ENCODE data around the gene MUC13. TPM values are rescaled to one million over a fixed set of nuclear protein-coding genes. Genes with fewer than 3 reads are reported as not detected.

MUC13 gene
- total RNA-seq, 1 experiment from 2014 or later: 0.13 TPM

DNA sequence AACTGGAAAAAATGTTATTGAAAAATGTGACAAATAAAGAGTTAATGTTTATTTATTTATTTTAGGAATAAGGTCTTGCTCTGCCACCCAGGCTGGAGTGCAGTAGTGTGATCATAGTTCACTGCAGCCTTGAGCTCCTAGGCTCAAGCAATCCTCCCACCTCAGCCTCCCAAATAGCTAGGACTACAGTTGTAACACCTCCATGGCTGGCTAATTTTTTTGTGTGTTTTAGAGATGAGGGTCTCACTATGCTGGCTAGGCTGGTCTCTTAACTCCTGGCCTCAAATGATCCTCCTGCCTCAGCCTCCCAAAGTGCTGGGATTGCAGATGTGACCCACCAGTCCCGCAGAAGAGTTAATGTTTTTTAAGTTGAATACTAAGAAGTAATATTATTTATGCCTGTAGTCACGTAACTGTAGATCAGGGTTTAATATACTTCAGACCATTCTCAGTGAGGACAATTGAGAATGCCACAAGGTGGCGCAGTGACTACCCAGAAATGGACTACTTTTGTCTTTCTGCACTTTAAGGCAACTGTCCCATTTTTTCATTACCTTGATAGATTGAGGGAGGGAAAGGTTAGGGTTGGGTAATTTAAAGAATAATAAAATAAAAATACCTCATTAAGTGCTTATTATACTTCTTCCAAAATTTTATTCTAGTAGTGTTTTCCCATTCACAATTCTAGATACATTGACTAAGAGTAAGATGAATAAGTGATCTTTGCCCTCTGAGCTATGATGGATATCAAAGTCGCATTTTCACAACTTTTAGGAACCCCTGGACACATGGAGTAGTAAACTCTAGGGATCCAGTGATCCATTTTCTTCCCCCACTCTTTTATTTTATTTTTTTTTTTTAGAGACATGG is 6.0 kb downstream of the MUC13 start:
- in situ Hi-C loops (cut with HindIII; ENCODE audit: low pct_unique_long_range_greater_than_20kb, low sequenced_read_pairs): no loop called here
- POLR2A ChIA-PET: no interaction called here
- no peaks in the 10 kb centered on the region for H3K4me1 ChIP-seq (ENCODE audit: control insufficient read depth, insufficient read depth, low read length)
- H3K27ac ChIP-seq (ENCODE audit: low read length): no peak overlapping the region
- TF ChIP-seq, protein P1, sequence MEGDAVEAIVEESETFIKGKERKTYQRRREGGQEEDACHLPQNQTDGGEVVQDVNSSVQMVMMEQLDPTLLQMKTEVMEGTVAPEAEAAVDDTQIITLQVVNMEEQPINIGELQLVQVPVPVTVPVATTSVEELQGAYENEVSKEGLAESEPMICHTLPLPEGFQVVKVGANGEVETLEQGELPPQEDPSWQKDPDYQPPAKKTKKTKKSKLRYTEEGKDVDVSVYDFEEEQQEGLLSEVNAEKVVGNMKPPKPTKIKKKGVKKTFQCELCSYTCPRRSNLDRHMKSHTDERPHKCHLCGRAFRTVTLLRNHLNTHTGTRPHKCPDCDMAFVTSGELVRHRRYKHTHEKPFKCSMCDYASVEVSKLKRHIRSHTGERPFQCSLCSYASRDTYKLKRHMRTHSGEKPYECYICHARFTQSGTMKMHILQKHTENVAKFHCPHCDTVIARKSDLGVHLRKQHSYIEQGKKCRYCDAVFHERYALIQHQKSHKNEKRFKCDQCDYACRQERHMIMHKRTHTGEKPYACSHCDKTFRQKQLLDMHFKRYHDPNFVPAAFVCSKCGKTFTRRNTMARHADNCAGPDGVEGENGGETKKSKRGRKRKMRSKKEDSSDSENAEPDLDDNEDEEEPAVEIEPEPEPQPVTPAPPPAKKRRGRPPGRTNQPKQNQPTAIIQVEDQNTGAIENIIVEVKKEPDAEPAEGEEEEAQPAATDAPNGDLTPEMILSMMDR (IDR thresholded peaks at IDR 0.05): peak; percentile 87
- no peak for TF ChIP-seq SIN3A (IDR thresholded peaks at IDR 0.05; ENCODE audit: borderline replicate concordance, insufficient read depth, low read depth, low read length)
- ATAC-seq (peak; percentile 91), DNase-seq (ENCODE audit: low read depth, low spot score) (peak; percentile 54)
- H3K9me3 ChIP-seq (ENCODE audit: control insufficient read depth, insufficient read depth, low read depth, low read length): no peaks in the 10 kb centered on the region
- CTCF ChIA-PET: interaction anchor here (0.5 to 0.9 kb wide), 4 partner anchors 35 to 514 kb away, joined by 3 to 6 read pairs (median 4); no protein-coding TSS in a partner anchor
- no peaks in the 10 kb centered on the region for H3K36me3 ChIP-seq (ENCODE audit: control insufficient read depth, insufficient read depth, low read length)
- BruUV-seq (replicated peaks): no TSS peak
- intact Hi-C loops (cut with micrococcal nuclease; ENCODE audit: unreplicated experiment): loop anchor here (1.0 to 5.0 kb wide), 2 partner anchors 274 to 509 kb away; no protein-coding TSS in a partner anchor
- H3K27me3 ChIP-seq (ENCODE audit: control insufficient read depth, insufficient read depth, low read length): no peaks in the 10 kb centered on the region
- H3K4me3 ChIP-seq (ENCODE audit: low read depth in 2 of 2, low read length in 2 of 2): no peak overlapping the region

GRCh38 chr3:124927574-124928045 is 6.9 kb downstream of the MUC13 start:
- CTCF ChIA-PET: interaction anchor here (0.7 kb wide), 1 partner anchor 101 kb away, joined by 4 read pairs; no protein-coding TSS in a partner anchor
- no peak overlapping the region for H3K27ac ChIP-seq (ENCODE audit: low read length)
- H3K9me3 ChIP-seq (ENCODE audit: control insufficient read depth, insufficient read depth, low read depth, low read length): no peaks in the 10 kb centered on the region
- BruUV-seq (replicated peaks): no TSS peak
- TF ChIP-seq TCF7L2 (IDR thresholded peaks at IDR 0.05; ENCODE audit: low read depth, low read length) (no peak), SIN3A (IDR thresholded peaks at IDR 0.05; ENCODE audit: borderline replicate concordance, insufficient read depth, low read depth, low read length) (no peak), POLR2AphosphoS5 (IDR thresholded peaks at IDR 0.05; ENCODE audit: low read depth, low read length) (no peak)
- TF ChIP-seq, protein P2, sequence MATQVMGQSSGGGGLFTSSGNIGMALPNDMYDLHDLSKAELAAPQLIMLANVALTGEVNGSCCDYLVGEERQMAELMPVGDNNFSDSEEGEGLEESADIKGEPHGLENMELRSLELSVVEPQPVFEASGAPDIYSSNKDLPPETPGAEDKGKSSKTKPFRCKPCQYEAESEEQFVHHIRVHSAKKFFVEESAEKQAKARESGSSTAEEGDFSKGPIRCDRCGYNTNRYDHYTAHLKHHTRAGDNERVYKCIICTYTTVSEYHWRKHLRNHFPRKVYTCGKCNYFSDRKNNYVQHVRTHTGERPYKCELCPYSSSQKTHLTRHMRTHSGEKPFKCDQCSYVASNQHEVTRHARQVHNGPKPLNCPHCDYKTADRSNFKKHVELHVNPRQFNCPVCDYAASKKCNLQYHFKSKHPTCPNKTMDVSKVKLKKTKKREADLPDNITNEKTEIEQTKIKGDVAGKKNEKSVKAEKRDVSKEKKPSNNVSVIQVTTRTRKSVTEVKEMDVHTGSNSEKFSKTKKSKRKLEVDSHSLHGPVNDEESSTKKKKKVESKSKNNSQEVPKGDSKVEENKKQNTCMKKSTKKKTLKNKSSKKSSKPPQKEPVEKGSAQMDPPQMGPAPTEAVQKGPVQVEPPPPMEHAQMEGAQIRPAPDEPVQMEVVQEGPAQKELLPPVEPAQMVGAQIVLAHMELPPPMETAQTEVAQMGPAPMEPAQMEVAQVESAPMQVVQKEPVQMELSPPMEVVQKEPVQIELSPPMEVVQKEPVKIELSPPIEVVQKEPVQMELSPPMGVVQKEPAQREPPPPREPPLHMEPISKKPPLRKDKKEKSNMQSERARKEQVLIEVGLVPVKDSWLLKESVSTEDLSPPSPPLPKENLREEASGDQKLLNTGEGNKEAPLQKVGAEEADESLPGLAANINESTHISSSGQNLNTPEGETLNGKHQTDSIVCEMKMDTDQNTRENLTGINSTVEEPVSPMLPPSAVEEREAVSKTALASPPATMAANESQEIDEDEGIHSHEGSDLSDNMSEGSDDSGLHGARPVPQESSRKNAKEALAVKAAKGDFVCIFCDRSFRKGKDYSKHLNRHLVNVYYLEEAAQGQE (IDR thresholded peaks at IDR 0.05; ENCODE audit: insufficient read depth in 1 of 2, low read depth in 2 of 2, low read length in 1 of 2): no peak
- TF ChIP-seq, protein P1 (IDR thresholded peaks at IDR 0.05): no peak
- DNase-seq (ENCODE audit: low read depth, low spot score): no peak
- intact Hi-C loops (cut with micrococcal nuclease; ENCODE audit: unreplicated experiment): loop anchor here (1.0 to 5.0 kb wide), 2 partner anchors 275 to 510 kb away; no protein-coding TSS in a partner anchor
- no peak overlapping the region for H3K4me3 ChIP-seq (ENCODE audit: low read depth in 2 of 2, low read length in 2 of 2)
- no peaks in the 10 kb centered on the region for H3K27me3 ChIP-seq (ENCODE audit: control insufficient read depth, insufficient read depth, low read length)
- in situ Hi-C loops (cut with HindIII; ENCODE audit: low pct_unique_long_range_greater_than_20kb, low sequenced_read_pairs): no loop called here
- no peaks in the 10 kb centered on the region for H3K4me1 ChIP-seq (ENCODE audit: control insufficient read depth, insufficient read depth, low read length)
- POLR2A ChIA-PET: no interaction called here
- ATAC-seq: no peak
- H3K36me3 ChIP-seq (ENCODE audit: control insufficient read depth, insufficient read depth, low read length): no peaks in the 10 kb centered on the region

All from Panc1 (cell line).